NOMO-1 treated with DMSO at 0.1 percent for 48 hours (cell line): ENCODE measurements around the gene MAN1A2.

Experiments
- DNase-seq: peaks from one replicate; lab custom pipeline; 2025; ENCODE audit not compliant: unreplicated experiment; lab: John Stamatoyannopoulos, UW

Gene MAN1A2

DNA sequence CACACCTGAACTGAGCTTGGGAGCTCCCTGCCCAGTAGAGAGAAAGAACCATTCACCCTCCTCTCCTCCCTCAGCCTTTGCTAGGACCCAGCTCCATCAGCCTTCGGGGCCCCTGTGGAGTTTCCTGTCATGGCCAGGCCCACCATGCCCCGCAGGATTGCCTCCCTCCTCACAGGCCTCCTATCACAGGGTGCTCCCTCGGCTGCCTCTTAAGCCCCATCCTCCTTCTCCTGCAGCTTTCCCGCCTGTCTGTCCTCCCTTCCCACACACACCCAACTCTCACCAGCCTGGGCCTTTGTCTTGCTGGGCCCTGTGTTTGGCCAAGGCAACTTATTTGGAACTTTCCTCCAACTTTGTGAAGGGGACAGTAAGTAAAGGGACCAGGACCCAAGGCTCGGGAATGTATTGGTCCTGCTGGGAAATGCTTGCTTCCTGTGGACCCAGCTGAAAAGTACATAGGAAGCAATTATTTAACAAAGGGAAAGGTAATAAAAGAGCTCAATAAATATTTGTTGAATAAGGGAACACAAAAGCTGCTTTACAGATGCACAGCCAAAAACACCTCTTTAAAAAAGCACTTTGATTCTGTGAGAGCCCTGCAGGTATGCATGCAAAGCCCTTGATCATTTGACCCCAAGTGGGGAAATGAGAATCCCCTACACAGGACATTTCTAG is 207.0 kb downstream of the MAN1A2 start:
- no peak for DNase-seq

DNA sequence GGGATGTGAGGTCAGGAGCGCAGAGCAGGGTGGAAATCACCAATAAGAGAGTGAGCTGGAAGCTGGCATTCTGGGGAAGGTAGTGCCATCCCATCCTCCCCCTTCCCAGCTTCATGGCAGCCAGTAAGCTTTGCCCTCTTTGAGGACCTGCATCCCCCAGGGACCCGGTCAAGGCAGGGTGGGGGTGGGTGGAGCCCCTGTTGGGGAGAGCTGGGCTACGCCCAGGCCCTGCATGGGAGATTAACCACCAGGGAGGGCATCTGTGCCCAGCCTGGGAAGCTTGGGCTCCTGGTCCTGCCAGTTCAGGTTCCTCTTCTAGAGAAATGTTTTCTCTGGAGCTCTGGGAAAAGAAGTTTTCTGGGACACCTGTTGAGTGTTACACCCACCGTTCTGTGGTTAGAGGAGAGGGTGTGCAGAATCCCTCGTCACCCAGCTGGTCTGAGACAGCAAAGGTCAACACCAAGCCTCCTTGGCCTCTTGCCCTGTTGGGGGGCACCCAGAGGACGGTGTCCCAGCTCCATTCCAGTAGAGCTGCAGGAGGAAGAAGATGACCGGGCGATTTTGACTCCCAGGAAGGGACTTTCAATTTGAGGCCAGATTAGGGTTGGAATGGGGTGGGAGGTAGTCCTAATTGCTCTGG is 208.5 kb downstream of the MAN1A2 start:
- DNase-seq: no peak

DNA sequence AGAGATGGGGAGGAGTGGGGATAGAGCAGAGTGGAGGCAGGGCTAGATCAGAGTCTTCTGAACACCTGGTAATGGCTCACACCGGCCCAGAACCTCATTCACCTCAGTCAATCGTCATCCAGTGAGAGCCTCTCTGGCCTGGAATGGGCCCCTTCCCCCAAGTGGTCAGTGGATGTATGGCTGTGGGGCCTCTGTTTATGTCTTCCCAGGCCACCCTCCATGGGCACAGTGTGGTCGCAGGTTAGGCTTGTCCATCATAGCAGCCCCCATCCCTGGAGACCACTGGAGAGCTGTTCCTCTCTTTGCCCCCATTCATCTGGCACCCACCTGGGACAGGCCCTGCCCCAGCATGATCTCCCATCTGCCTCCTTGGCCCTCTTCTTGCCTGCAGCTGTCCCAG is 209.0 kb downstream of the MAN1A2 start:
- DNase-seq: no peak

DNA sequence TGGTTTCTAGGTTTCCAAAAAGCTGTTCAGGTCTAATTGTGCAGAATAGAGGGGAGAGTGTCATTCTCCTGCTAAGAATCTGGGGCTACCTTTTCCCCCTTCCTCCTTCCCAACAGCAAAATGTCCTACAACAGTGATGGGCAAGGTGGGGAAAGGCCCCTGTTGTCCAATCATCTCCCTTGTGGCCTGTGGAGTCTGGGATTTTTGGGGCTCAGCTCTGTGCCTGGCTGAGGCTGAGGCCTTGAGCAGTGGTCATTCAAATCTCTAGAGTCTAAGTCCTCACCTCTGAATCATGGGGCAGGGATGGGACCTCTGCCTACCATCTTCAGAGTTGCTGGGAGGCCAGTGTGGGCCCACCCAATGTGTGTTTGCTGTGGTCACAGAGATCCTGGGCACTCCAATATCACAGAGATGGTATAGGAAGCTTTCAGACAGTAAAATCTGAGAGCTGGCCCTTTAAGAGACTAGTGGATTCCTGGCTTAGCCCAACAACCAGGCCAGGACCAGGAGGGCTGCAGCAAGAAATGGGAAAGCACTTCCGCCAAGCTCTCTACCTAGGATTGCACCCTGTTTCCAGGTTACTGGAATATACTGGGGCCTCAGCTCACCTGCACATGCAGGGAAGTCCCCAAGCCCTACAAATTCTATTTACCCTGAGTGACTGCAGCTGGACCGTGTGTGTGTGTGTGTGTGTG is 210.1 kb downstream of the MAN1A2 start:
- DNase-seq: no peak

DNA sequence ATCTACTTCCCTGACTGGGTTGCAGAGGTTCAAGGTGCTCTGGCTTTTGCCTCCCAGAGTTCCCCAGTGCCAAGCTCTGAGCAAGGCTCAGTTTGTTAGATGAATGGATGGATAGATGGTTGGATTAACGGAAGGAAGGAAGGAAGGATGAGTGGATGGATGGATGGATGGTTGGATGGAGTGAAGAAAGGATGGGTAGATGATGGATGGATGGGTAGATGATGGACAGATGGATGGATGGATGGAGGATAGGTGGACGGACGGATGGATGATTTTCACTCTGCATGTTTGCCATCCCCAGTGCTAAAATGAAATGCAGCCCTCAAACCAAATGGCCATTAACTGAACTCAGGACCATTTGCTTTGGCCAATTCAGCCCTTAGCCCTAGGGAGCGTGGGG is 211.2 kb downstream of the MAN1A2 start:
- DNase-seq: no peak
